GM12891 (cell line): ENCODE measurements around the gene BTBD1.

Experiments
- POLR2AphosphoS5 ChIP-seq: IDR thresholded peaks from 2 replicates; pipeline ENCODE4 v1.6.1; 2011; ENCODE audit warnings: low read depth, low read length, control low read depth
- TAF1 ChIP-seq: IDR thresholded peaks from 2 replicates; pipeline ENCODE4 v1.6.1; 2011; ENCODE audit warnings: low read depth, low read length, control low read depth

GRCh38 chr15:83012076-83012426 is 55.0 kb downstream of the BTBD1 start:
- TF ChIP-seq POLR2AphosphoS5 (no peak), TAF1 (no peak)
